GM18951 (cell line): ENCODE results near the gene MAK.
"Not testable (repeated sequence)": the region's sequence is repeated elsewhere in the genome, so short reads cannot be mapped to it uniquely, and the experiment has no call there.

ENCODE experiments used
- POLR2A ChIP-seq: IDR thresholded peaks from 4 replicates; pipeline ENCODE4 v1.6.1; 2011; ENCODE audit warnings: mild to moderate bottlenecking; ENCODE audit not compliant: insufficient read length, insufficient read depth; ENCODE audit errors: extremely low read depth
- in situ Hi-C: fragments of 300-500 bp; cut with MboI; formaldehyde crosslinking; loops from one replicate; pipeline ENCODE4 v1.12.0; 2022; ENCODE audit warnings: low sequenced_read_pairs, mixed read lengths, inconsistent platforms; ENCODE audit not compliant: unreplicated experiment

Gene MAK

GRCh38 chr6:10743515-10743914, 94.8 kb downstream of the MAK start:
- in situ Hi-C loops: no loop called here
- no peak for TF ChIP-seq POLR2A

DNA sequence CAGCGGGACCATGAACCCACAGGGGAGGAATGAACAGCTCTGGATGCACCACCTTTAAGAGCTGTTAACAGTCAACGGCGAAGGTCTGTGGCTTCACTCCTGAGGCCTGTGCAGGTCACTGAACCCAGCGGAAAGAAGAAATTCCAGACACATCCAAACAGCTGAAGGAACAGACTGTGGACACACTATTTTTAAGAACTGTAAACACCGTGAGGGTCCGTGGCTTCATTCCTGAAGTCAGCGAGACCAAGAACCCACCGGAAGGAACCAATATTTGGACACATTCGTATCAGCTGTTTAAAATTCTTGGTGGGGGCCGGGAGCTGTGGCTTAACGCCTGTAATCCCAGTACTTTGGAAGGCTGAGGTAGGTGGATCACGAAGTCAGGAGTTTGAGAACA, 96.1 kb downstream of the MAK start:
- in situ Hi-C loops: no loop called here

DNA sequence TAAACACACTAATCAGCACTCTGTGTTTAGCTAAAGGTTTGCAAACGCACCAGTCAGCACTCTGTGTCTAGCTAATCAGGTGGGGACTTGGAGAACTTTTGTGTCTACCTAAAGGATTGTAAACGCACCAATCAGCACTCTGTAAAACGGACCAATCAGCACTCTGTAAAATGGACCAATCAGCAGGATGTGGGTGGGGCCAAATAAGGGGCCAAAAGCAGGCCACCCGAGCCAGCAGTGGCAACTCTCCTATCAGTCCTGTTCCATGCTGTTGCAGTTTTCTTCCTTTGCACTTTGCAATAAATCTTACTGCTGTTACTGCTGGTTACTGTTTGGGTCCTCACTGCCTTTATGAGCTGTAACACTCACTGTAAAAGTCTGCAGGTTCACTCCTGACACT, 96.7 kb downstream of the MAK start:
- in situ Hi-C loops: not testable (repeated sequence)

More for the DNA sequence above, 96.1 kb downstream of the MAK start:
- no peak for TF ChIP-seq POLR2A

DNA sequence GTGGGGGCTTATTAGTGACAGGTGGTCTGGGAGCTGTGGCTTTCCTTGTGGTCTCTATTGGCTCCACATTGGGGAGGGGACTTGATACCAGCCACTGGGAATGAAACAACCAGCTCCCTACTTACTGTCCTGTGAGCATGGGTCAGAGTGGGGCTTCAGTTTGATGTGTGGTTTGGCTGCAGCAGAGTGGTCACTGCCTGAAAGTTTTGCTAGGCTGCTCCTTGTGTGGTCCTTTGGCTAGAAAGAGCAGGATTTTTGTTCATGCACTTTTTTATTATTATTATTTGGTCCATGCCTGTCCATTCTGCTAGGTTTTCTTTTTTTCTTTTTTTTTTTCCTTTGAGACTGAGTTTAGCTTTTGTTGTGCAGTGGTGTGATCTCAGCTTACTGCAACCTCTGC, 98.3 kb downstream of the MAK start:
- in situ Hi-C loops: no loop called here

GRCh38 chr6:10736731-10737130, 101.6 kb downstream of the MAK start:
- in situ Hi-C loops: no loop called here
- TF ChIP-seq POLR2A: no peak

More for the DNA sequence above, 98.3 kb downstream of the MAK start:
- no peak for TF ChIP-seq POLR2A

DNA sequence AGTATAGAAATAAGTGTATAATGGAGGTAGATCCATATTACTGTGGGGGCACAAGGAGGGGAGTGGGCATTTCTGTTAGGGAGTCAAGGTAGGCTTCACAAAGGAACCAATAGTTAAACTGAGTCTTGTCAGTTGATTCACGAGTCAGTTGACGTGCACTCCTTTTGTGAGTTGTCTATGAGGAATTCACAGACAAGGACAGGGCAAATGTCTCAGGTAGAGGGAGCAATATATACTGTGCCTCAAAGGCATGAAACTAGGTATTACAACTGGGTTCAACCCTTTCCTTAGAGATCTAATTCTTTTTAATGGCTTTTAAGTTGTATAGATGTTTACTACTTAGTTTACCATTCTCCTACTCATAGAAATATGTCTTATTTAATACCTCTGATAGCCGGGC, 104.5 kb downstream of the MAK start:
- in situ Hi-C loops: no loop called here
- no peak for TF ChIP-seq POLR2A

- TF ChIP-seq POLR2A: no peak
- in situ Hi-C loops: no loop called here
Measured at GRCh38 chr6:10733151-10733715, 105.1 kb downstream of the MAK start.

DNA sequence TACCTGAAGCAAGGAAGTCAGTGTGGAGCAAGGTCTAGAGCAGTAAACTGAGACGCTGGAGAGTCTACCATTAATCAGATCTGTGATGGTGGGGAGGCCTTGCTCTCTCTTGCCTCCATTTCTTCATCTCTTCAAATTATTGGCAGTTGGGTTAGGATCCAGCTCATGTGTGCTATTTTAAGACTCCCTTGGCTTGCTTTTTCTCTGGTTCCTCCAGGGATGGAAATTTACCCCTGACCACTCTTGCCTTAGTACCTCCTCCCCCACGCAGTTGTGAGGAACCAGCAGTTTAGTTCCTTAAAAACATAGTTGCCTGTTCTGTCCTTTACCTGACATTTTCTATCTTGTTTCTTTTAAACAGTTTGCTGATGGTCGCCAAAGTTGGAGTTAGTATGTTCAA, 108.1 kb downstream of the MAK start:
- TF ChIP-seq POLR2A: no peak
- in situ Hi-C loops: no loop called here

- TF ChIP-seq POLR2A: no peak
- in situ Hi-C loops: no loop called here
Measured at GRCh38 chr6:10725716-10726115, 112.6 kb downstream of the MAK start.

GRCh38 chr6:10725044-10725443, 113.3 kb downstream of the MAK start:
- TF ChIP-seq POLR2A: no peak
- in situ Hi-C loops: no loop called here

GRCh38 chr6:10723567-10723881, 114.8 kb downstream of the MAK start:
- in situ Hi-C loops: no loop called here
- TF ChIP-seq POLR2A: no peak

DNA sequence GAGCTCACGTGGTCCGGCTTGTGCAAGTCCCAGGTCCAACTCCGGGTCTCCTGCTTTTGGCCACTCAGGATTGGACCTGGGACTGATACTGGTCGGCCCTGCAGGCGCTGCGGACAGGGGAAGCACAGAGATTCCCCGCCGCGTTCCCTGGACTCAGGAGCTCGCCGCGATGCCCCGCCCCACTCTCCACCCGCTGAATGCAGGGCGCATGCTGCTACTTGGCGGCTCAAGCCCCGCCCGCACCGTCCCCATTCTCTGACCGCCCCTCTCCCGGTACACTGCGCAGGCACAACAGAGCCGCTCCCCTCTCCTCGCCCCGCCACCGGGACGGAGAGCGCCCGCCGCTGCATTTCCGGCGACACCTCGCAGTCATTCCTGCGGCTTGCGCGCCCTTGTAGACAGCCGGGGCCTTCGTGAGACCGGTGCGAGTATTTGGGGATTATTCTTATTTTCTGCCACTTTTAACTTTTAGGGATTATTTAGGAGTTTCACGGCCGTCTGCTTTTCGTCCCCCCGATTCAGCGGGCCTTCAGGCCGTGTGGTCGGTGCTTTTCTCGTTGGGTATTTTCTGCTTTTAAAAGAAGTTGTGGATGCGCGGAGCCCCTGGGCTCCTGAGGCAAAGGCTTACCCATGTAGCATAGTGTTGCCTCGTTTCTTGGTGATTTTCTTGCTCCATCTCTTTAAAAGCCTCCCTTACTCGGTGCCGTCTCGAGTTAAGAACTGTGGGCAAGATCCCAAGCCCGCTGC, 115.3 kb downstream of the MAK start, which contains the start of gene TMEM14C:
TMEM14C (plus strand) TSS at position 251 of the 747 bp plus-strand sequence. CDS start 1,544 bp downstream, outside the sequence.
- peak; percentile 90 for TF ChIP-seq POLR2A
- in situ Hi-C loops: no loop called here

DNA sequence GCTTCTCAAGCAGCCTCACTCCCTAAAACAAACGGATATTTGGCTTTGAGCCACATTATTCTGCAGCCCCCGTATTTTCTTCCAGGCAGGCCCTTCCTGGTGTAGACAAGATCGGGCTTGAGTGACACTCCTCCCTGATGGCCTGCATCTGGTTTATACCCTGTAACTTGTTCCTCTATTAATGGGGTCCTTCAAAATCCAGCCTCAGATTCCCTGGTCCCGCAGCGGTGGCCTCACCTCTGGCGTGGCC, 115.8 kb downstream of the MAK start:
- in situ Hi-C loops: no loop called here
- TF ChIP-seq POLR2A: no peak

DNA sequence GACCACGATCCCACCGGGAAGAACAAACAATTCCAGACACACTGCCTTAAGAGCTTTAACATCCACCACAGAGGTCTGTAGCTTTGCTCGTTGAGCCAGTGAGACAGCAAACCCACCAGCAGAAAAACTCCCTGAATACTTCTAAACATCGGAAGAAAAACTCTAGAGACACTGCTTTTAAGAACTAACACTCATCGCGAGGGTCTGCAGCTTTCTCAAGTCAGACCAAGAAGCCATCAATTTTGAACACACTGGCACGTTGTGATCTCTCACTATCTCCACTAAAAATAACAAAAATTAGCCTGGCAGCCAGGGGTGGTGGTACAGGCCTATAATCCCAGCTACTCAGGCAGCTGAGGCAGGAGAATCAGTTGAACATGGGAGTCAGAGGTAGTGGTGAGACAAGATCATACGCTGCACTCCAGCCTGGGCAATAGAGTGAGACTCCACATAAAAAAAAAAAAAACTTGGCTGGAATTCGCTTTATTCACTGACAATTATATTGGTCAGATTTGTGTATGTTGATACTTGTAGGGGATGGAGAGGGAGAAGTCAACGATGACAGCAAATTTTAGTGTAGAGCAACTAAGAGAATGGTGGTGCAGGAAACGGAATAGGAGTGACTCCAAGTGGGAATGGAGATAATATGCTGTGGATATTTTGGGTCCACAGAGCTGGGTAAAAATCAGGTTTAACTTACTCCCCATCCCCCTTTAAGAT, 116.3 kb downstream of the MAK start:
- in situ Hi-C loops: no loop called here
- TF ChIP-seq POLR2A: no peak

DNA sequence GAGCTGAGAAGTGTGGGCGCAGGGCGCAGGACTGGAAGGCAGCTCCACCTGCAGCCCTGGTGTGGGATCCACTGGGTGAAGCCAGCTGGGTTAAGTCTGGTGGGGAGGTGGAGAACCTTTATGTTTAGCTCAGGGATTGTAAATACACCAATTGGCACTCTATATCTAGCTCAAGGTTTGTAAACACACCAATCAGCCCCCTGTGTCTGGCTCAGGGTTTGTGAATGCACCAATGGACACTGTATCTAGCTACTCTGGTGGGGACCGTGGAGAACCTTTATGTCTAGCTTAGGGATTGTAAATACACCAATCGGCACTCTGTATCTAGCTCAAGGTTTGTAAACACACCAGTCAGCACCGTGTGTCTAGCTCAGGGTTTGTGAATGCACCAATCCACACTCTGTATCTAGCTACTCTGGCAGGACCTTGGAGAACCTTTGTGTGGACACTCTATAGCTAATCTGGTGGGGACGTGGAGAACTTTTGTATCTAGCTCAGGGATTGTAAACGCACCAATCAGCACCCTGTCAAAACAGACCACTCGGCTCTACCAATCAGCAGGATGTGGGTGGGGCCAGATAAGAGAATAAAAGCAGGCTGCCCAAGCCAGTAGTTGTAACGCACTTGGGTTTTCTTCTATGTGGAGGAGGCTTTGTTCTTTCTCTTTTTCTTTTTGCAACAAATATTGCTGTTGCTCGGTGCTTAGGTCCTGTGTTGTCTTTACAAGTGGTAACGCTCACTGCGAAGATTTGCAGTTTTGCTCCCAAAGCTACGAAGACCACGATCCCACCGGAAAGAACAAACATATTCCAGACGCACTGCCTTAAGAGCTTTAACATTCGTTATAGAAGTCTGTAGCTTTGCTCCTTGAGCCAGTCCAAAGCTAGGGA, 117.1 kb downstream of the MAK start:
- in situ Hi-C loops: not testable (repeated sequence)
